ENCODE data around the gene MORN4. TPM values are rescaled to one million over a fixed set of nuclear protein-coding genes. Genes with fewer than 3 reads are reported as not detected.

MORN4 gene
- polyA plus RNA-seq, 1 of the 3 experiments (the other 2 are of a cell fraction), result 31.4 TPM

DNA sequence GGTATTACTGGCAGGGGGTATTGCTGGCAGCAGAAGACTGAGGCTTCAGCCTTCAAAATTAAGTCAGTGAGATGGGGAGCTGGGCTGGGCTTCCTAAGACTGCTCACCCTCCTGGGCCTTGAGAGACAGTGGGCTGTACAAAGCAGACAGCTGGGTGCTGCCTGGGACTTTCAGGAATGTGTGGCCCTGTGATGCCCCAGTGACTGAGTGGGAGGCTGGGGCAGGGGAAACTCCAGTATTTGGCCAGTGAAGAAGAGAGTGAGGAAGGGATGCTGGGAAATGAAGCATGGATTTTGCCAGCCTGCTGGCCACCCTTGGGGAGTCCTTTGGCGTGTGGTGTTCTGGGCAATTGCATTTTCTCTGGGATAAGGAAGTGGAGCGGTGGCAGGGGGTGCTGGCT lies 60.3 kb downstream of the MORN4 start:
- Histone ChIP-seq H3K9me3 (no peaks in the 10 kb centered on the region), H3K4me1 (ENCODE audit: control insufficient read depth in 1 of 2, insufficient read depth in 2 of 2, low read depth in 1 of 2, low read length in 1 of 2) (peaks cover 21 to 35% of the 10 kb centered on the region in 2 experiments; a peak in 3 of 4 replicates), H4K20me1 (ENCODE audit: insufficient read depth) (no peaks in the 10 kb centered on the region), H3F3A (replicated peaks; ENCODE audit: insufficient read depth) (peaks cover 29% of the 10 kb centered on the region), H3K79me2 (ENCODE audit: insufficient read depth) (no peaks in the 10 kb centered on the region), H3K4me2 (no peak overlapping the region; the same call in 1 of the 2 replicates), H3K36me3 (replicated peaks in 1 of 2; ENCODE audit: control insufficient read depth in 1 of 2, insufficient read depth in 2 of 2, low read length in 1 of 2) (peaks cover 0 to 6% of the 10 kb centered on the region in 2 experiments), H3K9me2 (no peaks in the 10 kb centered on the region), H3K27ac (ENCODE audit: low read depth in 2 of 2, low read length in 1 of 2) (no peak overlapping the region; a peak in 1 of 4 replicates), H3K9ac (no peak overlapping the region), H3K27me3 (ENCODE audit: insufficient read depth) (no peaks in the 10 kb centered on the region), H3K4me3 (ENCODE audit: low read depth in 2 of 2, low read length in 1 of 2) (no peak overlapping the region), H2AFZ (ENCODE audit: low read depth) (no peak overlapping the region)
- ChIA-PET POLR2A (no interaction called here), CTCF (interaction anchor here (0.6 to 9.4 kb wide), 28 partner anchors 8 to 179 kb away, joined by 3 to 64 read pairs (median 7); partner anchors contain the start of genes AVPI1, C10orf62, HOGA1 and PI4K2A)
- DNase-seq, result no peak
- TF ChIP-seq RXRA (IDR thresholded peaks at IDR 0.05; ENCODE audit: borderline replicate concordance, low read depth) (0 out of 2 replicates have a peak, but pooled peaks have one; percentile 17), FOSL2 (IDR thresholded peaks at IDR 0.05; ENCODE audit: borderline replicate concordance, low read depth) (no peak), TCF12 (IDR thresholded peaks at IDR 0.05) (no peak), SIN3A (IDR thresholded peaks at IDR 0.05; ENCODE audit: borderline replicate concordance, low read depth, low read length) (no peak), MXI1 (IDR thresholded peaks at IDR 0.05; ENCODE audit: low read depth, low read length) (no peak)
- TF ChIP-seq, protein P1, sequence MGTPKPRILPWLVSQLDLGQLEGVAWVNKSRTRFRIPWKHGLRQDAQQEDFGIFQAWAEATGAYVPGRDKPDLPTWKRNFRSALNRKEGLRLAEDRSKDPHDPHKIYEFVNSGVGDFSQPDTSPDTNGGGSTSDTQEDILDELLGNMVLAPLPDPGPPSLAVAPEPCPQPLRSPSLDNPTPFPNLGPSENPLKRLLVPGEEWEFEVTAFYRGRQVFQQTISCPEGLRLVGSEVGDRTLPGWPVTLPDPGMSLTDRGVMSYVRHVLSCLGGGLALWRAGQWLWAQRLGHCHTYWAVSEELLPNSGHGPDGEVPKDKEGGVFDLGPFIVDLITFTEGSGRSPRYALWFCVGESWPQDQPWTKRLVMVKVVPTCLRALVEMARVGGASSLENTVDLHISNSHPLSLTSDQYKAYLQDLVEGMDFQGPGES (IDR thresholded peaks at IDR 0.05; ENCODE audit: low read depth, low read length), result no peak
- TF ChIP-seq, protein P2, sequence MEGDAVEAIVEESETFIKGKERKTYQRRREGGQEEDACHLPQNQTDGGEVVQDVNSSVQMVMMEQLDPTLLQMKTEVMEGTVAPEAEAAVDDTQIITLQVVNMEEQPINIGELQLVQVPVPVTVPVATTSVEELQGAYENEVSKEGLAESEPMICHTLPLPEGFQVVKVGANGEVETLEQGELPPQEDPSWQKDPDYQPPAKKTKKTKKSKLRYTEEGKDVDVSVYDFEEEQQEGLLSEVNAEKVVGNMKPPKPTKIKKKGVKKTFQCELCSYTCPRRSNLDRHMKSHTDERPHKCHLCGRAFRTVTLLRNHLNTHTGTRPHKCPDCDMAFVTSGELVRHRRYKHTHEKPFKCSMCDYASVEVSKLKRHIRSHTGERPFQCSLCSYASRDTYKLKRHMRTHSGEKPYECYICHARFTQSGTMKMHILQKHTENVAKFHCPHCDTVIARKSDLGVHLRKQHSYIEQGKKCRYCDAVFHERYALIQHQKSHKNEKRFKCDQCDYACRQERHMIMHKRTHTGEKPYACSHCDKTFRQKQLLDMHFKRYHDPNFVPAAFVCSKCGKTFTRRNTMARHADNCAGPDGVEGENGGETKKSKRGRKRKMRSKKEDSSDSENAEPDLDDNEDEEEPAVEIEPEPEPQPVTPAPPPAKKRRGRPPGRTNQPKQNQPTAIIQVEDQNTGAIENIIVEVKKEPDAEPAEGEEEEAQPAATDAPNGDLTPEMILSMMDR (IDR thresholded peaks at IDR 0.05), result no peak
- WGBS (ENCODE audit: low lambda C conversion rate), result 95% methylated on average over 2 of the region's 2 CpGs

DNA sequence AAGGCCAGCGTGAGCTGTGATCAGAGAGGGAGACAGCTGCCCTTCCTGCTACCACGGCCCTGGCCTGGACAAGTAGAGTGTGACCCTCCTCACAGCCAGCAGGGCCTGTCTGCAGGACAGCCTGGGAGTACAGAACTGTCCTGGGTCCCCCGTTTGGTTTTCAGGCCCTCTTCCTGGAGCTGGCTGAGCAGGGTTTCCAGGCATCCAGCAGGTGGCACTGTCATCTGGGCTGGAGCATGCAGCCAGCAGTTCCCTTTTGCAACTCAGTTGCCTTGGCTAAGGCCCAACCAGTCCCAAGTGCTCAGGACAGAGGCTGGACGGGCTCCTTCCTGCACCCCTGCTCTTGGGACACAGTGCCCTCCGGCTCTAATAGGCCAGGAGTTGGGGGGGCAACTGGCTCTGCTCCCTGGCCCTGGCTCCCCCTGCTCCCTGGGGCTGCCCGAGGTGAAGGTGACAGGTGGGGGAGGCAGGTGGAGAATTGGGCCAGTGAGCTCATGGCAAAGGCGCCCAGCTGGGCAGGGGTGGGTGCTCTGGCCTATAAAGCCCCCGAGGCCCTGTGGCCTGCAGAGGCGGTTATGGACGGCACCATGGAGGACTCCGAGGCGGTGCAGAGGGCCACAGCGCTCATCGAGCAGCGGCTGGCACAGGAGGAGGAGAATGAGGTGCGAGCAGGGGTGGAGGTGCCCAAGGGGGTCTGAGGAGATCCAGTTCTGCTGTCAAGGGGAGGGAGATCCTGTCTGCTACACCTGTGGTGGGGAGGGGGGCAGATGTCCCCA lies 60.9 kb downstream of the MORN4 start, which contains the start of gene ANKRD2:
TSS of gene ANKRD2 (plus strand) at position 566 of the 776 bp plus-strand sequence. CDS start at position 576, 10 bp downstream.
- no peaks in the 10 kb centered on the region for H4K20me1 ChIP-seq (ENCODE audit: insufficient read depth)
- peaks cover 0 to 6% of the 10 kb centered on the region in 2 experiments for H3K36me3 ChIP-seq (replicated peaks in 1 of 2; ENCODE audit: control insufficient read depth in 1 of 2, insufficient read depth in 2 of 2, low read length in 1 of 2)
- TF ChIP-seq TAF1 (IDR thresholded peaks at IDR 0.05; ENCODE audit: borderline replicate concordance, low read depth, low read length), result no peak
- TF ChIP-seq TCF12 (IDR thresholded peaks at IDR 0.05), result no peak
- TF ChIP-seq CHD2 (IDR thresholded peaks at IDR 0.05; ENCODE audit: low read length, partially characterized antibody), result no peak
- TF ChIP-seq YY1 (IDR thresholded peaks at IDR 0.05; ENCODE audit: low read depth), result no peak
- no peak for TF ChIP-seq GATA2 (CRISPR knock-in tag; IDR thresholded peaks at IDR 0.05)
- no peak for TF ChIP-seq EP300 (IDR thresholded peaks at IDR 0.05; ENCODE audit: borderline replicate concordance in 1 of 2, low read depth in 1 of 2, low read length in 1 of 2)
- no peak for TF ChIP-seq MXI1 (IDR thresholded peaks at IDR 0.05; ENCODE audit: low read depth, low read length)
- TF ChIP-seq RFX5 (IDR thresholded peaks at IDR 0.05; ENCODE audit: low read length), result no peak
- TF ChIP-seq, protein P1 (IDR thresholded peaks at IDR 0.05; ENCODE audit: low read depth, low read length), result no peak
- no peak for TF ChIP-seq SIN3A (IDR thresholded peaks at IDR 0.05; ENCODE audit: borderline replicate concordance, low read depth, low read length)
- no peak for TF ChIP-seq RXRA (IDR thresholded peaks at IDR 0.05; ENCODE audit: borderline replicate concordance, low read depth)
- TF ChIP-seq GABPA (IDR thresholded peaks at IDR 0.05; ENCODE audit: low read depth), result no peak
- TF ChIP-seq JUND (IDR thresholded peaks at IDR 0.05), result no peak
- TF ChIP-seq, protein P3, sequence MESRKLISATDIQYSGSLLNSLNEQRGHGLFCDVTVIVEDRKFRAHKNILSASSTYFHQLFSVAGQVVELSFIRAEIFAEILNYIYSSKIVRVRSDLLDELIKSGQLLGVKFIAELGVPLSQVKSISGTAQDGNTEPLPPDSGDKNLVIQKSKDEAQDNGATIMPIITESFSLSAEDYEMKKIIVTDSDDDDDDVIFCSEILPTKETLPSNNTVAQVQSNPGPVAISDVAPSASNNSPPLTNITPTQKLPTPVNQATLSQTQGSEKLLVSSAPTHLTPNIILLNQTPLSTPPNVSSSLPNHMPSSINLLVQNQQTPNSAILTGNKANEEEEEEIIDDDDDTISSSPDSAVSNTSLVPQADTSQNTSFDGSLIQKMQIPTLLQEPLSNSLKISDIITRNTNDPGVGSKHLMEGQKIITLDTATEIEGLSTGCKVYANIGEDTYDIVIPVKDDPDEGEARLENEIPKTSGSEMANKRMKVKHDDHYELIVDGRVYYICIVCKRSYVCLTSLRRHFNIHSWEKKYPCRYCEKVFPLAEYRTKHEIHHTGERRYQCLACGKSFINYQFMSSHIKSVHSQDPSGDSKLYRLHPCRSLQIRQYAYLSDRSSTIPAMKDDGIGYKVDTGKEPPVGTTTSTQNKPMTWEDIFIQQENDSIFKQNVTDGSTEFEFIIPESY (IDR thresholded peaks at IDR 0.05; ENCODE audit: borderline replicate concordance, low read depth), result no peak
- no peak for TF ChIP-seq MEF2A (IDR thresholded peaks at IDR 0.05; ENCODE audit: borderline replicate concordance, low read depth)
- TF ChIP-seq RCOR1 (IDR thresholded peaks at IDR 0.05; ENCODE audit: low read length), result no peak
- TF ChIP-seq NFIC (IDR thresholded peaks at IDR 0.05; ENCODE audit: borderline replicate concordance), result peak; percentile 70
- peak; percentile 87 for TF ChIP-seq SMC3 (IDR thresholded peaks at IDR 0.05; ENCODE audit: low read depth, low read length)

More for the DNA sequence above, 60.9 kb downstream of the MORN4 start, which contains the start of gene ANKRD2:
- WGBS (ENCODE audit: low lambda C conversion rate), result 73% methylated on average over 14 of the region's 16 CpGs
- POLR2A ChIA-PET, result no interaction called here
- Histone ChIP-seq H3K9me3 (no peaks in the 10 kb centered on the region), H3K9me2 (no peaks in the 10 kb centered on the region), H3K4me2 (no peak within 1 kb of the TSS; the same call in 1 of the 2 replicates), H3K9ac (no peak within 1 kb of the TSS), H3F3A (replicated peaks; ENCODE audit: insufficient read depth) (peaks cover 29% of the 10 kb centered on the region), H2AFZ (ENCODE audit: low read depth) (no peak within 1 kb of the TSS), H3K27me3 (ENCODE audit: insufficient read depth) (no peaks in the 10 kb centered on the region), H3K4me3 (ENCODE audit: low read depth in 2 of 2, low read length in 1 of 2) (peak within 1 kb of the TSS in 1 of 2 experiments; percentile 18; a peak in 1 of 4 replicates), H3K79me2 (ENCODE audit: insufficient read depth) (no peaks in the 10 kb centered on the region), H3K27ac (ENCODE audit: low read depth in 2 of 2, low read length in 1 of 2) (peak within 1 kb of the TSS; percentile 74 to 83), H3K4me1 (ENCODE audit: control insufficient read depth in 1 of 2, insufficient read depth in 2 of 2, low read depth in 1 of 2, low read length in 1 of 2) (peaks cover 21 to 35% of the 10 kb centered on the region in 2 experiments; a peak in 3 of 4 replicates)
- DNase-seq, result peak; percentile 87
- CTCF ChIA-PET, result interaction anchor here (0.6 to 9.4 kb wide), 47 partner anchors 8 to 309 kb away, joined by 3 to 64 read pairs (median 5); partner anchors contain the start of genes AVPI1, C10orf62, HOGA1 and MARVELD1
